ENCODE data around the gene PHOSPHO1.

- no peak for TF ChIP-seq CTCF (IDR thresholded peaks at IDR 0.05; ENCODE audit: insufficient read depth, low read length, poor library complexity, severe bottlenecking)
- TF ChIP-seq EZH2phosphoT487 (conservative IDR thresholded peaks at IDR 0.05; ENCODE audit: low read length): no peak
Observed at GRCh38 chr17:49195751-49196150, 34.8 kb downstream of the PHOSPHO1 start.

Data from SU-DHL-6 (cell line).